Occipital lobe (tissue), 2 donors: Measurements from ENCODE around the gene PJVK. TPM values are rescaled to one million over a fixed set of nuclear protein-coding genes. Genes with fewer than 3 reads are reported as not detected.

Experiments
- DNase-seq: peaks from one replicate; lab custom pipeline; 2025; lab: John Stamatoyannopoulos, UW
- total RNA-seq: library from RNA; depleted of rRNA; stranded (reverse); fragments of >200 nt; gene quantifications from one replicate; pipeline ENCODE4 v1.2.3, GENCODE V29; 2014

Gene PJVK
- total RNA-seq, 1 donor from 2014 or later = 5.0 TPM

DNA sequence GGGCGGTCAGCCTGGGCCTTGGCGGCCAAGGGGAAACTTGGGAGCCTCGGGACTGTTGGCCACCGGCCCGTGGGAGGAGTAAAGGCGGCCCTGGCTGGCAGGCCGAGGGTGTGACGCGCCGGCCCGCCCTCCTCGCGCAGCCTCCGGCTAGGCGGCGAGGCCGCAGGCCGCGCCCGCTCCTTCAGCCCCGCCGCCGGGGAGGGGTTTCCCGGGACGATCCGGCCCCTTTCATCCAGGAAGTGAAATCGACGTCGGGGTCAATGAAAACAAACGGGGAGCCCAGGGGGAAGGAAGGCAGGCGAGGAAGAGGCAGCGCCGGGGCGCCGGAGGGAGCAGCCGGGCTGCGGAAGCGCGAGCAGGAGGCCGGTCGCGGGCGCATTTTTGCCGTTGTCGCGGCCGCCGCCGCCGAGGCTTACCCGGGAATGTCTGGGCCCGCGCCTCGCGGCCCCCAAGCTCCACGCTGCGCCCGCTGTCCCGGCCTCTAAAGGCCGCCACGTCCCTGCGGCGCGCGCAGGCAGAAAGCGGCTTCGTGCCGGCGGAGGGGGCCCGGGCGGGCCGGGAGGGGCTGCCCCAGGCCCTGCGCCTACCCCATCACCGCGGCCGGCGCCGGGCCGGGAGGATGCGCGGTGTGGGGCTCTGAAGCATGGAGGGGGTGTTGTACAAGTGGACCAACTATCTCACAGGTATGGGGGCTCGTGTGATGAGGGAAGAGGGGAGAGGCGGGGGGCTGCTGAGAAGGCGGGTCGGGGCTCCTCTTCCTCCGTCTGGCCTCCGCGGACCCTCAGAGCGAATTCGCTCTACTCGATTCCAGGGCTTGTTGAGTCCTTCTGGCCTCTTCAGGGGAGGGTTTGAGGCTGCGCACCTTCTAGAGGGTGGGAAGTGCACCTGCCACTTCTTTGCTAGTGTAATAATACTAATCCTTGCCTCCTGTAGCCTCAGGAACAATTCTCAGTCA lies 29.3 kb downstream of the PJVK start, which contains the start of gene PLEKHA3:
TSS of gene PLEKHA3 (plus strand) at position 231 of the 955 bp plus-strand sequence. CDS start at position 644, 413 bp downstream.
- peak; percentile 92 for DNase-seq

DNA sequence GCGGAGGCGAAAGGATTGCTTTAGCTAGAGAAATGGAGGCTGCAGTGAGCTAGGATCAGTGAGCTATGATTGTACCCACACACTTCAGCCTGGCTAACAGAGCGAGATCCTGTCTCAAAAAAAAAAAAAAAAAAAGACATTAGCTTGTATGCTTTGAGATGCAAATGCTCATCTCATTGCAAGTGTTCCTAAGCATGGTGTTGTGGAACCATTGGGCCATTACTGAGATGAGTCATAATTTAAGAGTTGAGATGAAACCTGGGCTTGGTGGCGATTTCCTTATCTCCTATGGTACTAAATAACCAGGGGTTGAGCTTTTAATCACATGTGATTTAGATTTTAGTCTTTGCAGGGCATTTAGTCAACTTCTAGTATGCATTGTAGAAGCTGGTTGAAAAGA lies 31.3 kb downstream of the PJVK start:
- no peak for DNase-seq

GRCh38 chr2:178484245-178485041 lies 33.3 kb downstream of the PJVK start:
- DNase-seq = peak; percentile 4

GRCh38 chr2:178485356-178485755 lies 34.2 kb downstream of the PJVK start:
- no peak for DNase-seq

GRCh38 chr2:178491612-178492011 lies 40.4 kb downstream of the PJVK start:
- no peak for DNase-seq

GRCh38 chr2:178496049-178496448 lies 44.9 kb downstream of the PJVK start:
- DNase-seq = no peak

- DNase-seq = no peak
These were observed 47.0 kb downstream of the PJVK start for GRCh38 chr2:178498137-178498536.

GRCh38 chr2:178499640-178500039 lies 48.5 kb downstream of the PJVK start:
- DNase-seq = no peak

- DNase-seq = no peak
These were observed 51.6 kb downstream of the PJVK start for GRCh38 chr2:178502751-178503150.

GRCh38 chr2:178506101-178506500 lies 54.9 kb downstream of the PJVK start:
- DNase-seq = no peak

GRCh38 chr2:178506524-178506923 lies 55.3 kb downstream of the PJVK start:
- no peak for DNase-seq

- no peak for DNase-seq
These were observed 55.8 kb downstream of the PJVK start for GRCh38 chr2:178506949-178507348.

DNA sequence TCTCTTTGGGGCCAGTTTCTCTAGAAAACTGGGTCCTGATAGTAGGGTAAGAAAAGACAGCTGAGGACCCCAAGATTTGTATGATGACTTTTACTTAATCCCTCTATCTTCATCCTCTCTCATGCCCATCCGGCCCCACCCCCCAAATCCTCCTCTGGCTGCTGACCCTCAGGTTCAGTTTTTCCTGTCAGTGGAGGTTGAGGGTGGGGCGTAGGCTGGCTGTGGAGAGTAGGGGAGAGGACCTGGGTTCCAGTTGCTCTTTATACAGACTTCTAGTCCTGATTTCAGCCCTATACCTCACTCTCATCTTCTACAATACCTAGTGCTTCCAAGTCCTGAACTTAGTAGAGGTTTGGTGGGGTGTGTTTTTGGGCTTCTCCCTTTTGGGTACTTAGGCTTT lies 57.5 kb downstream of the PJVK start:
- DNase-seq = no peak

GRCh38 chr2:178510384-178510783 lies 59.2 kb downstream of the PJVK start:
- no peak for DNase-seq

Other genes with a start within 250 kb of the PJVK start
- 64.4 TPM for gene PRKRA, start 203 bp upstream of the PJVK start, total RNA-seq
- gene FKBP7, start 27.2 kb downstream of the PJVK start, total RNA-seq = 9.5 TPM
- 16.1 TPM for gene PLEKHA3, start 29.1 kb downstream of the PJVK start, total RNA-seq